OCI-LY1 (cell line): ENCODE results near the gene ASB2.

ENCODE experiments used
- CTCF ChIP-seq: fragments of 200-600 bp; sonication (generic), shearing (Covaris generic); IDR thresholded peaks from 2 replicates; pipeline ENCODE4 v1.5.1; 2017; ENCODE audit warnings: mild to moderate bottlenecking, antibody characterized with exemption, low read length, moderate library complexity, mixed read lengths
- EZH2 ChIP-seq: fragments of 200-600 bp; sonication (generic), shearing (Covaris generic); IDR thresholded peaks from 2 replicates; pipeline ENCODE4 v1.8.0; 2017; ENCODE audit warnings: borderline replicate concordance, mixed run types, mild to moderate bottlenecking, antibody characterized with exemption, low read length, moderate library complexity, mixed read lengths

GRCh38 chr14:94022532-94023411 is 46.4 kb upstream of the ASB2 start:
- TF ChIP-seq CTCF (no peak), EZH2 (no peak)
